Measurements from ENCODE around the gene CAMK2D. TPM values are rescaled to one million over a fixed set of nuclear protein-coding genes. Genes with fewer than 3 reads are reported as not detected.

CAMK2D gene
- total RNA-seq, 1 experiment from 2014 or later = 29.5 TPM

DNA sequence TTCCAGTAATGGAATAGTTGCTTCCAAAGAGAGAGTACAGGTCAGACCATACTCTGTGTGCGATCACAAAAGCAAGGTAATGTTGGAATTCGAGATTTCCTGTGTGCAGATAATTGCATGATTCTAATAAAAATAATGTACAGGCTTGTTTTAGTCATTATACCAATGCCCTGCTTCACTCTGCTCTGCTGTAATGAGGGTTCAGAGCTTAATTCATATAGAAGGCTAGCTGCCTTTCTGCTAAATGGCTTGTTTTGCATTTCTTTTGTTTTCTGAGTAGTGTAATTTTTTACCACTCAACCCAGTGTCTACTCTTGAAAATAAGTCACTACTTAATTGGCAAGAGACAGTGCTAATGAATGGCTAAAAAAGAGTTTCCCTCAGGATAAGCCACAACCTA, 236.0 kb downstream of the CAMK2D start:
- ATAC-seq = no peak
- Histone ChIP-seq H3K4me3 (ENCODE audit: low read depth in 2 of 2, low read length in 2 of 2) (no peak overlapping the region), H3K27me3 (ENCODE audit: control insufficient read depth, insufficient read depth, low read length) (no peaks in the 10 kb centered on the region), H3K27ac (ENCODE audit: low read length) (no peak overlapping the region), H3K4me1 (ENCODE audit: control insufficient read depth, insufficient read depth, low read length) (no peaks in the 10 kb centered on the region), H3K36me3 (ENCODE audit: control insufficient read depth, insufficient read depth, low read length) (no peaks in the 10 kb centered on the region; the same call in 1 of the 2 replicates), H3K9me3 (ENCODE audit: control insufficient read depth, insufficient read depth, low read depth, low read length) (no peaks in the 10 kb centered on the region)
- BruUV-seq (replicated peaks) = no TSS peak
- CTCF ChIA-PET = no interaction called here
- no peak for DNase-seq (ENCODE audit: low read depth, low spot score)
- in situ Hi-C loops (cut with HindIII; ENCODE audit: low pct_unique_long_range_greater_than_20kb, low sequenced_read_pairs) = no loop called here
- TF ChIP-seq TCF7L2 (IDR thresholded peaks at IDR 0.05; ENCODE audit: low read depth, low read length) (no peak), SIN3A (IDR thresholded peaks at IDR 0.05; ENCODE audit: borderline replicate concordance, insufficient read depth, low read depth, low read length) (no peak), POLR2AphosphoS5 (IDR thresholded peaks at IDR 0.05; ENCODE audit: low read depth, low read length) (no peak)
- TF ChIP-seq, protein P1, sequence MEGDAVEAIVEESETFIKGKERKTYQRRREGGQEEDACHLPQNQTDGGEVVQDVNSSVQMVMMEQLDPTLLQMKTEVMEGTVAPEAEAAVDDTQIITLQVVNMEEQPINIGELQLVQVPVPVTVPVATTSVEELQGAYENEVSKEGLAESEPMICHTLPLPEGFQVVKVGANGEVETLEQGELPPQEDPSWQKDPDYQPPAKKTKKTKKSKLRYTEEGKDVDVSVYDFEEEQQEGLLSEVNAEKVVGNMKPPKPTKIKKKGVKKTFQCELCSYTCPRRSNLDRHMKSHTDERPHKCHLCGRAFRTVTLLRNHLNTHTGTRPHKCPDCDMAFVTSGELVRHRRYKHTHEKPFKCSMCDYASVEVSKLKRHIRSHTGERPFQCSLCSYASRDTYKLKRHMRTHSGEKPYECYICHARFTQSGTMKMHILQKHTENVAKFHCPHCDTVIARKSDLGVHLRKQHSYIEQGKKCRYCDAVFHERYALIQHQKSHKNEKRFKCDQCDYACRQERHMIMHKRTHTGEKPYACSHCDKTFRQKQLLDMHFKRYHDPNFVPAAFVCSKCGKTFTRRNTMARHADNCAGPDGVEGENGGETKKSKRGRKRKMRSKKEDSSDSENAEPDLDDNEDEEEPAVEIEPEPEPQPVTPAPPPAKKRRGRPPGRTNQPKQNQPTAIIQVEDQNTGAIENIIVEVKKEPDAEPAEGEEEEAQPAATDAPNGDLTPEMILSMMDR (IDR thresholded peaks at IDR 0.05) = no peak
- TF ChIP-seq, protein P2, sequence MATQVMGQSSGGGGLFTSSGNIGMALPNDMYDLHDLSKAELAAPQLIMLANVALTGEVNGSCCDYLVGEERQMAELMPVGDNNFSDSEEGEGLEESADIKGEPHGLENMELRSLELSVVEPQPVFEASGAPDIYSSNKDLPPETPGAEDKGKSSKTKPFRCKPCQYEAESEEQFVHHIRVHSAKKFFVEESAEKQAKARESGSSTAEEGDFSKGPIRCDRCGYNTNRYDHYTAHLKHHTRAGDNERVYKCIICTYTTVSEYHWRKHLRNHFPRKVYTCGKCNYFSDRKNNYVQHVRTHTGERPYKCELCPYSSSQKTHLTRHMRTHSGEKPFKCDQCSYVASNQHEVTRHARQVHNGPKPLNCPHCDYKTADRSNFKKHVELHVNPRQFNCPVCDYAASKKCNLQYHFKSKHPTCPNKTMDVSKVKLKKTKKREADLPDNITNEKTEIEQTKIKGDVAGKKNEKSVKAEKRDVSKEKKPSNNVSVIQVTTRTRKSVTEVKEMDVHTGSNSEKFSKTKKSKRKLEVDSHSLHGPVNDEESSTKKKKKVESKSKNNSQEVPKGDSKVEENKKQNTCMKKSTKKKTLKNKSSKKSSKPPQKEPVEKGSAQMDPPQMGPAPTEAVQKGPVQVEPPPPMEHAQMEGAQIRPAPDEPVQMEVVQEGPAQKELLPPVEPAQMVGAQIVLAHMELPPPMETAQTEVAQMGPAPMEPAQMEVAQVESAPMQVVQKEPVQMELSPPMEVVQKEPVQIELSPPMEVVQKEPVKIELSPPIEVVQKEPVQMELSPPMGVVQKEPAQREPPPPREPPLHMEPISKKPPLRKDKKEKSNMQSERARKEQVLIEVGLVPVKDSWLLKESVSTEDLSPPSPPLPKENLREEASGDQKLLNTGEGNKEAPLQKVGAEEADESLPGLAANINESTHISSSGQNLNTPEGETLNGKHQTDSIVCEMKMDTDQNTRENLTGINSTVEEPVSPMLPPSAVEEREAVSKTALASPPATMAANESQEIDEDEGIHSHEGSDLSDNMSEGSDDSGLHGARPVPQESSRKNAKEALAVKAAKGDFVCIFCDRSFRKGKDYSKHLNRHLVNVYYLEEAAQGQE (IDR thresholded peaks at IDR 0.05; ENCODE audit: insufficient read depth in 1 of 2, low read depth in 2 of 2, low read length in 1 of 2) = no peak
- POLR2A ChIA-PET = no interaction called here
- intact Hi-C loops (cut with micrococcal nuclease; ENCODE audit: unreplicated experiment) = no loop called here

DNA sequence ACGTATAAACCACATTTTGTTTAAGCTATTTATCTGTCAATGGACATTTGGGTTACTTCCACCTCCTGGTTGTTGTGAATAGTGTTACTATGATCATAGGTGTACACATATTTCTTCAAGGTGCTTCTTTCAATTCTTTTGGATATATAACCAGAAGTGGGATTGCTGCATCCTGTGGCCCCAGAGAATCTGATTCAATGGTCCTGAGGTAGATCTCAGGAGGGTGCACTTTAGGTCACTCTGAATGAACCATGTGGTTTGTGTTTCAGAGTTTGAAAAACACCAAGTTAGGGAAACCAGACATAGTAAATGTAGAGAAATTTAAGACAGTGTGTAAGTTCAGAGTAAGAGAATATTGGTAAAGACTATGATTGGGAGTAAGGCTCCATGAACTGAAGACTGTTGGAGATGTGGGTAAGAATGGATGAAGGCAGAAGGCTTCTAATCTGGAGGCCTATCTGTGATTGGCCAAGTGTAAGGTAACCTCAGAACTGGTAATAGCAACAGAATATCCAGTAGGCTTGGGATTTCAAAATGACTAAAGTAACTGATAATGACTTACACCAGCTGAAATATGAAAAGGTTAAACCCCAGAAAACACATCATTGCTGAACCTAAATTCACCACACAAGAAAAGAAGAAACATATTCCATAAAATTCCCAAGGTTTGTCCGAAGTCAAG, 236.9 kb downstream of the CAMK2D start:
- TF ChIP-seq, protein P2 (IDR thresholded peaks at IDR 0.05; ENCODE audit: insufficient read depth in 1 of 2, low read depth in 2 of 2, low read length in 1 of 2) = no peak
- TF ChIP-seq TCF7L2 (IDR thresholded peaks at IDR 0.05; ENCODE audit: low read depth, low read length) (no peak), SIN3A (IDR thresholded peaks at IDR 0.05; ENCODE audit: borderline replicate concordance, insufficient read depth, low read depth, low read length) (no peak), POLR2AphosphoS5 (IDR thresholded peaks at IDR 0.05; ENCODE audit: low read depth, low read length) (no peak)
- TF ChIP-seq, protein P1 (IDR thresholded peaks at IDR 0.05) = no peak
- ChIA-PET CTCF (no interaction called here), POLR2A (no interaction called here)
- Histone ChIP-seq H3K4me3 (ENCODE audit: low read depth in 2 of 2, low read length in 2 of 2) (no peak overlapping the region), H3K4me1 (ENCODE audit: control insufficient read depth, insufficient read depth, low read length) (no peaks in the 10 kb centered on the region), H3K36me3 (ENCODE audit: control insufficient read depth, insufficient read depth, low read length) (no peaks in the 10 kb centered on the region; the same call in 1 of the 2 replicates), H3K27ac (ENCODE audit: low read length) (no peak overlapping the region), H3K27me3 (ENCODE audit: control insufficient read depth, insufficient read depth, low read length) (no peaks in the 10 kb centered on the region), H3K9me3 (ENCODE audit: control insufficient read depth, insufficient read depth, low read depth, low read length) (no peaks in the 10 kb centered on the region)
- ATAC-seq = no peak
- intact Hi-C loops (cut with micrococcal nuclease; ENCODE audit: unreplicated experiment) (no loop called here), in situ Hi-C loops (cut with HindIII; ENCODE audit: low pct_unique_long_range_greater_than_20kb, low sequenced_read_pairs) (no loop called here)
- DNase-seq (ENCODE audit: low read depth, low spot score) = no peak
- BruUV-seq (replicated peaks) = no TSS peak
